ENCODE results near the gene IGF1R. TPM values are rescaled to one million over a fixed set of nuclear protein-coding genes. Genes with fewer than 3 reads are reported as not detected.

Gene IGF1R
- total and polyA plus RNA-seq, 2 of the 8 experiments (the other 6 are each of a cell fraction or from before 2014, with no cell fraction given): 32.9 to 109 TPM

- TF ChIP-seq BCL11A (IDR thresholded peaks at IDR 0.05; ENCODE audit: low read depth in 2 of 2, low read length in 2 of 2): no peak
- TF ChIP-seq RFX5 (IDR thresholded peaks at IDR 0.05; ENCODE audit: borderline replicate concordance, low read depth, low read length): no peak
Measured at GRCh38 chr15:98813951-98814350, 165.6 kb downstream of the IGF1R start (continued).
